CD4-positive, alpha-beta T cell (primary cell): ENCODE results near the gene VIPR2. TPM values are rescaled to one million over a fixed set of nuclear protein-coding genes. Genes with fewer than 3 reads are reported as not detected.

ENCODE experiments used
- ATAC-seq: fragments of 200-7000 bp; cut with Tn5 transposase; one replicate; pipeline ENCODE4 v1.10.0; 2022; ENCODE audit warnings: mild to moderate bottlenecking; ENCODE audit not compliant: poor library complexity
- CTCF ChIA-PET: fragments of 350-600 bp; sonication (Branson Sonifier 250); formaldehyde crosslinking; loops from one replicate; lab custom pipeline; 2021; ENCODE audit warnings: antibody characterized with exemption, inconsistent platforms; lab: Charles Lee
- POLR2A ChIA-PET: fragments of 350-600 bp; sonication (Branson Sonifier 250); formaldehyde crosslinking; loops from one replicate; lab custom pipeline; 2021; ENCODE audit warnings: antibody characterized with exemption, inconsistent platforms; lab: Charles Lee
- DNase-seq, 14 experiments: peaks; one replicate each; pipeline ENCODE4 v3.0.0-alpha.2; 2013 to 2020; ENCODE audit warnings: mixed read lengths in 2 of 14
- H3K27ac ChIP-seq, 2 donors: one replicate each; pipeline versions ENCODE4 v1.5.1 to v1.7.0; 2013; ENCODE audit warnings: low read length in 2 of 2, low read depth in 1 of 2, mild to moderate bottlenecking in 1 of 2
- H3K27me3 ChIP-seq, 2 experiments: 1 replicate in 1 of 2; 2 replicates in 1 of 2; pipeline versions ENCODE4 v1.6.1 to v1.7.0; 2013; ENCODE audit warnings: low read length in 2 of 2, control low read depth in 1 of 2, mild to moderate bottlenecking in 1 of 2, moderate library complexity in 1 of 2; ENCODE audit not compliant: insufficient read depth in 2 of 2, control insufficient read depth in 1 of 2
- H3K36me3 ChIP-seq: one replicate; pipeline ENCODE4 v1.6.1; 2013; ENCODE audit warnings: low read length, control low read depth; ENCODE audit not compliant: insufficient read depth
- H3K4me1 ChIP-seq: one replicate; pipeline ENCODE4 v1.6.1; 2013; ENCODE audit warnings: low read length, control low read depth; ENCODE audit not compliant: insufficient read depth
- H3K4me3 ChIP-seq: one replicate; pipeline ENCODE4 v1.5.1; 2013; ENCODE audit warnings: mild to moderate bottlenecking, low read length, moderate library complexity
- H3K9me3 ChIP-seq, 2 experiments: 1 replicate in 1 of 2; 2 replicates in 1 of 2; pipeline versions ENCODE4 v1.6.1 to v1.7.0; 2013; ENCODE audit warnings: low read length in 2 of 2, mild to moderate bottlenecking in 2 of 2, control low read depth in 1 of 2, moderate library complexity in 1 of 2; ENCODE audit not compliant: control insufficient read depth in 1 of 2, insufficient read depth in 1 of 2
- H3K27ac Mint-ChIP-seq: one replicate; pipeline ENCODE4 v1.8.0; 2020; ENCODE audit warnings: mixed read lengths
- H3K27me3 Mint-ChIP-seq: one replicate; pipeline ENCODE4 v1.8.0; 2021; ENCODE audit warnings: mixed read lengths
- H3K36me3 Mint-ChIP-seq: one replicate; pipeline ENCODE4 v1.8.0; 2021; ENCODE audit warnings: low read depth, mixed read lengths
- H3K4me1 Mint-ChIP-seq: one replicate; pipeline ENCODE4 v1.8.0; 2021; ENCODE audit warnings: low read depth, mixed read lengths
- H3K4me3 Mint-ChIP-seq: one replicate; pipeline ENCODE4 v1.8.0; 2020; ENCODE audit warnings: mild to moderate bottlenecking, mixed read lengths
- H3K9me3 Mint-ChIP-seq: one replicate; pipeline ENCODE4 v1.8.0; 2020; ENCODE audit warnings: mixed read lengths
- intact Hi-C, 2 experiments: fragments of 100-400 bp; cut with DNase I in 1 of 2; cut with micrococcal nuclease in 1 of 2; formaldehyde crosslinking; loops; one replicate each; pipeline versions ENCODE4 v1.15.1 to v1.9.0; 2023 to 2025; cut with DNase I, micrococcal nuclease
- total RNA-seq, 174 experiments: library from RNA in 2 of 174; stranded (reverse) in 2 of 174; gene quantifications; one replicate each; pipeline ENCODE4 v1.2.3 and lab custom pipeline; 2021 to 2026
- TF ChIP-seq, protein P1 (sequence below): fragments of 200-600 bp; IDR thresholded peaks from one replicate; pipeline ENCODE4 v1.8.0; 2022; ENCODE audit warnings: antibody characterized with exemption, mild to moderate bottlenecking

The VIPR2 gene
- total RNA-seq, 2 experiments from 2014 or later, result 0.59 to 0.80 TPM

DNA sequence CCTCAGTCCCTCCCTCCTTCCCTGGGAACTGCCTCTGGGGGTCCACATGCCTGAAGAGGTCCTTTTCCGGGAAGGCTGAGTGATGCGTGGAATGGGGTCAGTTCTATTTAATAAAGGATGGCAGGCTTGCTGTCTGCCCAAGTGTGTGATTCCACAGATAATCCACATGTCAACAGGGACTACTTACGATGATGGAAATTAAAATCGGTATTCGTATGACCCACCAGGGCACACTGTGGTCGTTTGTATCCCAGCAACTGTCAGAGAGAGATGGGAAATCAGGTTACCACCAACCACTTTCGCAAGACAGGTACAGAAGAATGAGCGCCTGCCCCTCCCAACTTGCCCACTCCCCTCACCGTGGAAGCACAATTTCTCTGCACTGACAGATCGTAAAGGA lies 110.3 kb downstream of the VIPR2 start:
- ATAC-seq, result no peak
- intact Hi-C loops, result no loop called here
- Histone ChIP-seq H3K4me1 (peaks cover 9% of the 10 kb centered on the region), H3K27me3 (peaks cover 13 to 15% of the 10 kb centered on the region in 2 experiments), H3K4me3 (no peak overlapping the region), H3K36me3 (no peaks in the 10 kb centered on the region), H3K27ac (no peak overlapping the region), H3K9me3 (peaks cover 0 to 10% of the 10 kb centered on the region in 2 experiments)
- CTCF ChIA-PET, result no interaction called here
- Mint-ChIP-seq H3K27me3 (peaks cover 5% of the 10 kb centered on the region), H3K9me3 (no peaks in the 10 kb centered on the region), H3K36me3 (no peaks in the 10 kb centered on the region), H3K4me1 (peaks cover 7% of the 10 kb centered on the region), H3K4me3 (no peak overlapping the region), H3K27ac (no peak overlapping the region)
- no peak for DNase-seq
- TF ChIP-seq, protein P1, sequence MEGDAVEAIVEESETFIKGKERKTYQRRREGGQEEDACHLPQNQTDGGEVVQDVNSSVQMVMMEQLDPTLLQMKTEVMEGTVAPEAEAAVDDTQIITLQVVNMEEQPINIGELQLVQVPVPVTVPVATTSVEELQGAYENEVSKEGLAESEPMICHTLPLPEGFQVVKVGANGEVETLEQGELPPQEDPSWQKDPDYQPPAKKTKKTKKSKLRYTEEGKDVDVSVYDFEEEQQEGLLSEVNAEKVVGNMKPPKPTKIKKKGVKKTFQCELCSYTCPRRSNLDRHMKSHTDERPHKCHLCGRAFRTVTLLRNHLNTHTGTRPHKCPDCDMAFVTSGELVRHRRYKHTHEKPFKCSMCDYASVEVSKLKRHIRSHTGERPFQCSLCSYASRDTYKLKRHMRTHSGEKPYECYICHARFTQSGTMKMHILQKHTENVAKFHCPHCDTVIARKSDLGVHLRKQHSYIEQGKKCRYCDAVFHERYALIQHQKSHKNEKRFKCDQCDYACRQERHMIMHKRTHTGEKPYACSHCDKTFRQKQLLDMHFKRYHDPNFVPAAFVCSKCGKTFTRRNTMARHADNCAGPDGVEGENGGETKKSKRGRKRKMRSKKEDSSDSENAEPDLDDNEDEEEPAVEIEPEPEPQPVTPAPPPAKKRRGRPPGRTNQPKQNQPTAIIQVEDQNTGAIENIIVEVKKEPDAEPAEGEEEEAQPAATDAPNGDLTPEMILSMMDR, result no peak
- POLR2A ChIA-PET, result no interaction called here

DNA sequence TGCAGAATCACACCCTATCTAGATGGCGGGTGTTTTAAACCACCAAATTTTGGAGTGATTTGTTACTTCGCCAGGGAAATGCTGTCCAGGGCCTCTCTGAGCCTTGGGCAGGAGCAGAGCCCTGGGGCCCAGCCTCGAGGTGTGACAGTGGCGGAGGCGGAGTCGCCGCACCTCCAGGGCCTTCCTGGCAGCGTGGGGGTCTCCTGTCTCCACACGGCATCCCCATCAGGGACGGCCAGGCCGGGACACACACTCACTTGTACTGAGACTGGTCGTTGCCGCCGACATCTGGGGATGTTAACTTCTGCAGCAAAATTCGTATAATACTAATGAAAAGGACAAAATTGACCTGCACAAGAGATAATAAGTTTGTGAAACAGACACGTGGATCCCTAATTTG lies 110.7 kb downstream of the VIPR2 start:
- no peak for DNase-seq

DNA sequence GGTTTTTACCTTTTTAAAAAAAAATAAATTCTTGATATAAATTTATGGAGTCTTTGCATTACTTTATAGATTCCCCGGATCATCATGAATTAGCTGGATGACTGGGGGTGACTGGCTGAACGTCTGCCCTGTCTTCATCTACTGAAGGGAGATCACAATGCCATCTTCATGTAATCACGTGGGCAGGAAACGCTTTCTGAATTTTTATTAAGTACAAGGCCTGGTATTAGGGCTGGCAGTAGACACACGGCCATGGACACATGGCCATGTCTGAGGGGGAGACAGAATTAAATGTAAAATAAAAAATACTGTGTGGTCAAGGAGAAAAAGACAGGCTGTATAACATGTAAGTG lies 111.2 kb downstream of the VIPR2 start:
- H3K9me3 Mint-ChIP-seq, result no peaks in the 10 kb centered on the region
- ChIA-PET CTCF (no interaction called here), POLR2A (no interaction called here)
- ATAC-seq (no peak), DNase-seq (no peak)
- H3K4me3 Mint-ChIP-seq, result no peak overlapping the region
- H3K9me3 ChIP-seq, result peaks cover 0 to 14% of the 10 kb centered on the region in 2 experiments
- peaks cover 7% of the 10 kb centered on the region for H3K4me1 Mint-ChIP-seq
- peaks cover 5% of the 10 kb centered on the region for H3K27me3 Mint-ChIP-seq
- peaks cover 9% of the 10 kb centered on the region for H3K4me1 ChIP-seq
- peaks cover 16 to 22% of the 10 kb centered on the region in 2 experiments for H3K27me3 ChIP-seq
- no peaks in the 10 kb centered on the region for H3K36me3 ChIP-seq
- intact Hi-C loops, result no loop called here
- TF ChIP-seq, protein P1, result no peak
- no peaks in the 10 kb centered on the region for H3K36me3 Mint-ChIP-seq
- H3K27ac ChIP-seq, result no peak overlapping the region
- H3K4me3 ChIP-seq, result no peak overlapping the region
- no peak overlapping the region for H3K27ac Mint-ChIP-seq

More for the DNA sequence above, 110.7 kb downstream of the VIPR2 start:
- intact Hi-C loops, result no loop called here
- CTCF ChIA-PET, result no interaction called here
- no peak overlapping the region for H3K27ac Mint-ChIP-seq
- POLR2A ChIA-PET, result no interaction called here
- no peak for ATAC-seq
- H3K27ac ChIP-seq, result no peak overlapping the region
- H3K4me1 ChIP-seq, result peaks cover 9% of the 10 kb centered on the region
- peaks cover 0 to 14% of the 10 kb centered on the region in 2 experiments for H3K9me3 ChIP-seq
- H3K4me3 ChIP-seq, result no peak overlapping the region
- H3K36me3 ChIP-seq, result no peaks in the 10 kb centered on the region
- no peaks in the 10 kb centered on the region for H3K9me3 Mint-ChIP-seq
- peaks cover 14 to 18% of the 10 kb centered on the region in 2 experiments for H3K27me3 ChIP-seq
- peaks cover 7% of the 10 kb centered on the region for H3K4me1 Mint-ChIP-seq
- peaks cover 5% of the 10 kb centered on the region for H3K27me3 Mint-ChIP-seq
- H3K4me3 Mint-ChIP-seq, result no peak overlapping the region
- TF ChIP-seq, protein P1, result no peak
- H3K36me3 Mint-ChIP-seq, result no peaks in the 10 kb centered on the region
